Osteoblast (primary cell): Measurements from ENCODE around the gene CHRNG. TPM values are rescaled to one million over a fixed set of nuclear protein-coding genes. Genes with fewer than 3 reads are reported as not detected.

Source experiments
- DNase-seq: peaks from one replicate; pipeline ENCODE4 v3.0.0; 2011; ENCODE audit warnings: low spot score, mixed read lengths; ENCODE audit not compliant: insufficient read length; ENCODE audit errors: missing footprints
- H2AFZ ChIP-seq: 2 replicates; pipeline ENCODE4 v1.6.0; 2011; ENCODE audit warnings: mild to moderate bottlenecking, low read length
- H3K27ac ChIP-seq: 2 replicates; pipeline ENCODE4 v1.5.1; 2011; ENCODE audit warnings: mild to moderate bottlenecking, low read depth, low read length, moderate library complexity
- H3K27me3 ChIP-seq: 2 replicates; pipeline ENCODE4 v1.6.0; 2012; ENCODE audit warnings: mild to moderate bottlenecking, control low read depth, inconsistent platforms, low read length, moderate library complexity; ENCODE audit not compliant: insufficient read depth
- H3K36me3 ChIP-seq: 2 replicates; pipeline ENCODE4 v1.5.1; 2011; ENCODE audit warnings: mild to moderate bottlenecking, low read length, control low read depth, moderate library complexity; ENCODE audit not compliant: insufficient read depth
- H3K4me1 ChIP-seq: 2 replicates; pipeline ENCODE4 v1.5.1; 2011; ENCODE audit warnings: mild to moderate bottlenecking, low read length, control low read depth, moderate library complexity; ENCODE audit not compliant: insufficient read depth
- H3K4me2 ChIP-seq: 2 replicates; pipeline ENCODE4 v1.6.0; 2011; ENCODE audit warnings: mild to moderate bottlenecking, low read length; ENCODE audit not compliant: insufficient read depth
- H3K4me3 ChIP-seq: fragments of 200-600 bp; sonication (generic); 3 replicates; pipeline ENCODE4 v1.5.1; 2012; ENCODE audit warnings: mild to moderate bottlenecking, low read length, inconsistent platforms; ENCODE audit not compliant: insufficient read depth
- H3K79me2 ChIP-seq: 2 replicates; pipeline ENCODE4 v1.6.0; 2012; ENCODE audit warnings: mild to moderate bottlenecking, low read length, control low read depth, inconsistent platforms; ENCODE audit not compliant: insufficient read depth
- H3K9me3 ChIP-seq: 2 replicates; pipeline ENCODE4 v1.5.1; 2011; ENCODE audit warnings: low read depth, low read length, control low read depth
- H4K20me1 ChIP-seq: 2 replicates; pipeline ENCODE4 v1.6.0; 2012; ENCODE audit warnings: mild to moderate bottlenecking, low read length, control low read depth; ENCODE audit not compliant: insufficient read depth
- total RNA-seq: library from RNA; depleted of rRNA; stranded (reverse); fragments of >200 nt; gene quantifications from 2 replicates; pipeline ENCODE4 v1.2.3, GENCODE V29; 2012
- TF ChIP-seq, protein P1 (sequence below): IDR thresholded peaks from 2 replicates; pipeline ENCODE4 v1.5.1; 2011; ENCODE audit warnings: mild to moderate bottlenecking, low read depth, low read length, moderate library complexity; ENCODE audit errors: extremely low read depth

CHRNG gene
- total RNA-seq, 1 donor = not detected

DNA sequence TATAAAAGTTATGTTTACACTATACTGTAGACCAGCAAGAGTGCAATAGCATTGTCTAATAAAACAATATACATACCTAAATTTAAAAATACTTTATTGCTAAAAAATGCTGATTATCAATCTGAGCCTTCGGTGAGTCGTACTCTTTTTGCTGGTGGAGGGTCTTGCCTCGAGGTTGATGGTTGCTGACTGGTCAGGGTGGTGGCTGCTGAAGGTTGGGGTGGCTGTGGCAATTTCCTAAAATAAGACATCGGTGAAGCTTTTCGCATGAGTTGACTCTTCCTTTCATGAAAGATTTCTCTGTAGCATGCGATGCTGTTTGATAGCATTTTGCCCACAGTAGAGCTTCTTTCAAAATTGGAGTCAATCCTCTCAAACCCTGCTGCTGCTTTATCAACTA, 8.5 kb downstream of the CHRNG start:
- Histone ChIP-seq H3K79me2 (peaks cover 42% of the 10 kb centered on the region), H3K27me3 (no peaks in the 10 kb centered on the region), H3K9me3 (no peaks in the 10 kb centered on the region), H3K4me1 (peaks cover 13% of the 10 kb centered on the region), H3K36me3 (peaks cover 8% of the 10 kb centered on the region), H3K27ac (no peak overlapping the region), H4K20me1 (peaks cover 15% of the 10 kb centered on the region), H2AFZ (no peak overlapping the region), H3K4me2 (no peak overlapping the region), H3K4me3 (no peak overlapping the region)
- TF ChIP-seq, protein P1, sequence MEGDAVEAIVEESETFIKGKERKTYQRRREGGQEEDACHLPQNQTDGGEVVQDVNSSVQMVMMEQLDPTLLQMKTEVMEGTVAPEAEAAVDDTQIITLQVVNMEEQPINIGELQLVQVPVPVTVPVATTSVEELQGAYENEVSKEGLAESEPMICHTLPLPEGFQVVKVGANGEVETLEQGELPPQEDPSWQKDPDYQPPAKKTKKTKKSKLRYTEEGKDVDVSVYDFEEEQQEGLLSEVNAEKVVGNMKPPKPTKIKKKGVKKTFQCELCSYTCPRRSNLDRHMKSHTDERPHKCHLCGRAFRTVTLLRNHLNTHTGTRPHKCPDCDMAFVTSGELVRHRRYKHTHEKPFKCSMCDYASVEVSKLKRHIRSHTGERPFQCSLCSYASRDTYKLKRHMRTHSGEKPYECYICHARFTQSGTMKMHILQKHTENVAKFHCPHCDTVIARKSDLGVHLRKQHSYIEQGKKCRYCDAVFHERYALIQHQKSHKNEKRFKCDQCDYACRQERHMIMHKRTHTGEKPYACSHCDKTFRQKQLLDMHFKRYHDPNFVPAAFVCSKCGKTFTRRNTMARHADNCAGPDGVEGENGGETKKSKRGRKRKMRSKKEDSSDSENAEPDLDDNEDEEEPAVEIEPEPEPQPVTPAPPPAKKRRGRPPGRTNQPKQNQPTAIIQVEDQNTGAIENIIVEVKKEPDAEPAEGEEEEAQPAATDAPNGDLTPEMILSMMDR = no peak
- DNase-seq = no peak

DNA sequence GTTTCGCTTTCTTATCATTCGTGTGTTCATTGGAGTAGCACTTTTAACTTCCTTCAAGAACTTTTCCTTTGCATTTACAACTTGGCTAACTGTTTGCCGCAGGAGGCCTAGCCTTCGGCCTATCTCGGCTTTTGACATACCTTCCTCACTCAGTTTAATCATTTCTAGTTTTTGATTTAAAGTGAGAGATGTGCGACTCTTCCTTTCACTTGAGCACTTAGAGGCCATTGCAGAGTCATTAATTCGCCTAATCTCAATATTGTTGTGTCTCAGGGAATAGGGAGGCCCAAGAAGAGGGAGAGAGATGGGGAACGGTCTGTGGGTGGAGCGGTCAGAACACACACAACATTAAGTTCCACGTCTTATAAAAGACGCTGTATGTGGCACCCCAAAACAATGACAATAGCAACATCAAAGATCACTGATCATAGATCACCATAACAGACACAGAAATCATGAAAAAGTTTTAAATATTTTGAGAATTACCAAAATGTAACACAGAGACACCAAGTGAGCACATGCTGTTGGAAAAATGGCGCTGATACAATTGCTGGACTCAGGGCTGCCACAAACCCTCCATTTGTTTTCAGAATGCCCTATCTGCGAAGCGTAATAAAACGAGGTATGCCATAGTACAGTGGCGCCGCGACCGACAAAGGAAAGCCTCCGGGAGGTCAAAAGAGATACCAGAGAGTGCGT, 10.3 kb downstream of the CHRNG start:
- TF ChIP-seq, protein P1 = no peak
- H4K20me1 ChIP-seq = peaks cover 29% of the 10 kb centered on the region
- peak overlapping the region; percentile 86 for H3K4me3 ChIP-seq
- peaks cover 16% of the 10 kb centered on the region for H3K36me3 ChIP-seq
- H2AFZ ChIP-seq = peak overlapping the region; percentile 92
- peaks cover 13% of the 10 kb centered on the region for H3K4me1 ChIP-seq
- no peaks in the 10 kb centered on the region for H3K9me3 ChIP-seq
- peak overlapping the region; percentile 96 for H3K4me2 ChIP-seq
- H3K27ac ChIP-seq = peak overlapping the region; percentile 95
- peaks cover 60% of the 10 kb centered on the region for H3K79me2 ChIP-seq
- no peaks in the 10 kb centered on the region for H3K27me3 ChIP-seq
- no peak for DNase-seq

DNA sequence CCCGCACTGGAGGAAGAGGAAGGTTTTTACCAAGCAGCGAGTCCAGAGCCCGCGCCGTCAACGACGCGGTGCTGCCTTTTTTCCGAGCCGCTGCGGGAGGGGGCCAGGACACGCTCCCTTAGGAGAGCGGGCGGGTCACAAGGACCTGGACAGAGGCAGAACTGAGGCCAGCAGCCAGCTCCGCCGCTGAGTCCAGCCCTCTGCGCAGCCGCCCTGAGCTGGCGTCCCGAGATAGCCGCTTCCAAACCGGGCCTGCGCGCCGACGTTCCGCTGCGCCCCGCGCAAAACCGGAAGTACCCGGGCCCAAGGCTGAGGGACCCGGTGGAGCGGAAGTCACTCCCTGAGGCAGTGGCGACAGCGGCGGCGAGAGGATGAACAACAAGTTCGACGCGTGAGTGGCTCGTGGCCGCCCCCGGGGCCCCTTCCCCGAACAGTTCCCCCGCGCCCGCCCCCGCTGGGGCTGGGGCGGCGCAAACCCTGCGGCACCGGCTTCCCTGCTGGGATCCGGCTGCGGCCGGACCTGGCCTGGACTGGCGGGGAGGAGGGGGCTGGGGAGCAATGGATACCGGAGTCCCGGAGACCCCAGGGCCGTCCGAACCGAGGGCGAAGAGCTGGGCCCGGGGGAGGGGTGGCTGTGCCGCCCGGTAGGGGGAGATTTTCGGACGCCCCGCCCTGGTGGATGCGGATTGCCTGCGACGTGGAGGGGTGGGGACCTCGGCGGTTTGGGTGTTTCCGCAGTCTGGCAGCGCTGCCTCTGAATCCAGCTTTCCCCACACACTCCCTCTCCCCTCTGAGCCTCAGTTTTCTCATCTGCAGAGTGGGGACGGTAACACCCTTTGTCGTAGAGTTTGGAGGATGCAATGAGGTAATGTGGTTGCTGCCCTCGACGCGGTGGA, 11.1 kb downstream of the CHRNG start, which contains the start of the genes EIF4E2 and TIGD1:
Gene EIF4E2, plus strand, starts transcription at position 336 of the 896 bp plus-strand sequence. Its CDS starts 36 bp downstream, at position 372.
Gene TIGD1, minus strand, starts transcription at position 204 of the 896 bp plus-strand sequence. CDS start 675 bp downstream, outside the sequence.
- Histone ChIP-seq H3K27ac (peak within 1 kb of the TSS; percentile 95), H3K4me1 (peaks cover 13% of the 10 kb centered on the region), H3K36me3 (peaks cover 18% of the 10 kb centered on the region), H2AFZ (peak within 1 kb of the TSS; percentile 92), H3K79me2 (peaks cover 68% of the 10 kb centered on the region), H3K4me3 (peak within 1 kb of the TSS; percentile 86), H4K20me1 (peaks cover 37% of the 10 kb centered on the region), H3K27me3 (no peaks in the 10 kb centered on the region), H3K4me2 (peak within 1 kb of the TSS; percentile 96), H3K9me3 (no peaks in the 10 kb centered on the region)
- TF ChIP-seq, protein P1 = peak; percentile 14
- peak; percentile 99 for DNase-seq
